IMR-90 (cell line): ENCODE results near the gene AOPEP. TPM values are rescaled to one million over a fixed set of nuclear protein-coding genes. Genes with fewer than 3 reads are reported as not detected.

Experiments used
- ATAC-seq: fragments of 200-7000 bp; cut with Tn5 transposase; 2 replicates; pipeline ENCODE4 v1.9.1; 2020; ENCODE audit warnings: low read depth, mild to moderate bottlenecking, moderate library complexity
- Bru-seq: library from RNA; stranded (reverse); fragments of 400-500 nt; gene quantifications from one replicate; lab custom pipeline; 2021; lab: Mats Ljungman, UMichigan
- BruChase-seq, 2 experiments: library from RNA; stranded (reverse); fragments of 400-500 nt; gene quantifications; one replicate each; lab custom pipeline; 2021; lab: Mats Ljungman, UMichigan
- BruUV-seq: library from RNA; stranded (reverse); fragments of 400-500 nt; replicated peaks from 2 replicates; lab custom pipeline; 2021; lab: Mats Ljungman, UMichigan
- CTCF ChIA-PET: fragments of 300-600 bp; formaldehyde crosslinking; extraction: SDS; loops from one replicate; lab custom pipeline; 2021; ENCODE audit warnings: antibody characterized with exemption; lab: Yijun Ruan, JAX
- POLR2A ChIA-PET: fragments of 300-600 bp; sonication (Branson Sonifier 250); formaldehyde crosslinking; loops from one replicate; lab custom pipeline; 2022; ENCODE audit warnings: antibody characterized with exemption; ENCODE audit not compliant: unreplicated experiment; lab: Charles Lee
- DNase-seq: peaks from one replicate; pipeline ENCODE4 v3.0.0; 2013
- H2AFZ ChIP-seq: replicated peaks from 2 replicates; pipeline ENCODE3; 2013; ENCODE audit warnings: low read length, mild to moderate bottlenecking; ENCODE audit not compliant: poor library complexity
- H2AK5ac ChIP-seq: 2 replicates; pipeline ENCODE4 v1.6.1; 2013; ENCODE audit warnings: low read depth, low read length, inconsistent platforms
- H2AK9ac ChIP-seq: replicated peaks from 2 replicates; pipeline ENCODE3; 2013; ENCODE audit warnings: mild to moderate bottlenecking, low read depth, low read length, moderate library complexity; ENCODE audit not compliant: poor library complexity
- H2BK120ac ChIP-seq: 2 replicates; pipeline ENCODE4 v1.6.1; 2013; ENCODE audit warnings: low read depth, low read length, inconsistent platforms
- H2BK15ac ChIP-seq: 3 replicates; pipeline ENCODE4 v1.6.1; 2013; ENCODE audit warnings: low read depth, low read length, inconsistent platforms
- H2BK20ac ChIP-seq: 2 replicates; pipeline ENCODE4 v1.6.1; 2013; ENCODE audit warnings: low read depth, mild to moderate bottlenecking, inconsistent platforms, low read length, moderate library complexity
- H2BK5ac ChIP-seq: 2 replicates; pipeline ENCODE4 v1.6.1; 2013; ENCODE audit warnings: mild to moderate bottlenecking, low read depth, low read length, inconsistent platforms; ENCODE audit not compliant: poor library complexity, severe bottlenecking
- H3K14ac ChIP-seq: replicated peaks from 2 replicates; pipeline ENCODE4 v1.6.1; 2013; ENCODE audit warnings: low read depth, low read length, inconsistent platforms
- H3K18ac ChIP-seq: 2 replicates; pipeline ENCODE4 v1.6.1; 2013; ENCODE audit warnings: low read depth, low read length, control low read depth
- H3K23ac ChIP-seq: 2 replicates; pipeline ENCODE4 v1.6.1; 2013; ENCODE audit warnings: low read depth, low read length, inconsistent platforms
- H3K27ac ChIP-seq: 2 replicates; pipeline ENCODE4 v1.5.1; 2013; ENCODE audit warnings: mild to moderate bottlenecking, control low read depth, low read length; ENCODE audit not compliant: insufficient read depth
- H3K27me3 ChIP-seq: 2 replicates; pipeline ENCODE4 v1.6.1; 2013; ENCODE audit warnings: low read length; ENCODE audit not compliant: control insufficient read depth, insufficient read depth
- H3K36me3 ChIP-seq: 2 replicates; pipeline ENCODE4 v1.6.1; 2013; ENCODE audit warnings: low read length, mixed read lengths; ENCODE audit not compliant: control insufficient read depth, insufficient read depth
- H3K4ac ChIP-seq: 2 replicates; pipeline ENCODE4 v1.6.1; 2013; ENCODE audit warnings: low read depth, low read length, inconsistent platforms
- H3K4me1 ChIP-seq: 2 replicates; pipeline ENCODE4 v1.6.1; 2013; ENCODE audit warnings: low read length, mixed read lengths; ENCODE audit not compliant: control insufficient read depth, insufficient read depth
- H3K4me2 ChIP-seq: 2 replicates; pipeline ENCODE4 v1.6.1; 2013; ENCODE audit warnings: low read depth, mild to moderate bottlenecking, control low read depth, low read length, moderate library complexity
- H3K4me3 ChIP-seq: 2 replicates; pipeline ENCODE4 v1.5.1; 2013; ENCODE audit warnings: low read depth, mild to moderate bottlenecking, control low read depth, low read length, moderate library complexity; ENCODE audit not compliant: insufficient read depth
- H3K56ac ChIP-seq: 2 replicates; pipeline ENCODE4 v1.6.1; 2013; ENCODE audit warnings: low read length, inconsistent platforms; ENCODE audit not compliant: insufficient read depth; ENCODE audit errors: extremely low read depth
- H3K79me1 ChIP-seq, 2 experiments: 2 replicates each; pipeline ENCODE4 v1.6.1; 2013; ENCODE audit warnings: low read length in 2 of 2, inconsistent platforms in 1 of 2, low read depth in 1 of 2
- H3K9ac ChIP-seq: 2 replicates; pipeline ENCODE4 v1.6.1; 2013; ENCODE audit warnings: low read depth, low read length, control low read depth
- H3K9me1 ChIP-seq: 2 replicates; pipeline ENCODE4 v1.6.1; 2013; ENCODE audit warnings: low read length, inconsistent platforms; ENCODE audit not compliant: insufficient read depth
- H3K9me3 ChIP-seq: 2 replicates; pipeline ENCODE4 v1.6.1; 2013; ENCODE audit warnings: low read length; ENCODE audit not compliant: control insufficient read depth, insufficient read depth
- H4K20me1 ChIP-seq: 2 replicates; pipeline ENCODE4 v1.6.1; 2013; ENCODE audit warnings: low read length, inconsistent platforms; ENCODE audit not compliant: insufficient read depth
- H4K5ac ChIP-seq: 2 replicates; pipeline ENCODE4 v1.6.1; 2013; ENCODE audit warnings: mild to moderate bottlenecking, low read depth, low read length, control low read depth
- H4K8ac ChIP-seq, 2 experiments: 2 replicates each; pipeline ENCODE4 v1.6.1; 2013; ENCODE audit warnings: low read depth in 2 of 2, low read length in 2 of 2, control low read depth in 1 of 2, inconsistent platforms in 1 of 2
- H4K91ac ChIP-seq: 2 replicates; pipeline ENCODE4 v1.6.1; 2013; ENCODE audit warnings: low read depth, low read length, inconsistent platforms; ENCODE audit not compliant: insufficient read depth
- BHLHE40 ChIP-seq: fragments of 150-350 bp; IDR thresholded peaks from 2 replicates; pipeline ENCODE4 v1.6.1; 2016; ENCODE audit warnings: mild to moderate bottlenecking, low read depth, low read length
- CHD1 ChIP-seq: IDR thresholded peaks from 2 replicates; pipeline ENCODE4 v1.6.1; 2012; ENCODE audit warnings: low read depth, low read length, improper control_type of control experiment
- FOS ChIP-seq: fragments of 150-350 bp; IDR thresholded peaks from 2 replicates; pipeline ENCODE4 v1.6.1; 2016; ENCODE audit warnings: low read depth, low read length
- MAFK ChIP-seq: IDR thresholded peaks from 2 replicates; pipeline ENCODE4 v1.6.1; 2012; ENCODE audit warnings: low read depth, low read length, improper control_type of control experiment
- MXI1 ChIP-seq: IDR thresholded peaks from 2 replicates; pipeline ENCODE4 v1.6.1; 2012; ENCODE audit warnings: low read depth, mild to moderate bottlenecking, low read length, moderate library complexity, borderline replicate concordance
- POLR2A ChIP-seq: IDR thresholded peaks from 2 replicates; pipeline ENCODE4 v1.6.1; 2012; ENCODE audit warnings: mild to moderate bottlenecking, low read depth, low read length
- RCOR1 ChIP-seq: IDR thresholded peaks from 2 replicates; pipeline ENCODE4 v1.6.1; 2012; ENCODE audit warnings: mild to moderate bottlenecking, low read length, improper control_type of control experiment; ENCODE audit not compliant: insufficient replicate concordance
- RFX5 ChIP-seq: IDR thresholded peaks from 2 replicates; pipeline ENCODE4 v1.8.0; 2012; ENCODE audit warnings: low read depth, mild to moderate bottlenecking, low read length, moderate library complexity
- SMC3 ChIP-seq: fragments of 150-350 bp; IDR thresholded peaks from 2 replicates; pipeline ENCODE4 v1.6.1; 2016; ENCODE audit warnings: low read depth, mild to moderate bottlenecking, antibody characterized with exemption, low read length, moderate library complexity
- WGBS, 2 experiments: methylation state at CpG; one replicate each; pipeline versions ENCODE4 v1.1.5 to v1.1.7; 2013; ENCODE audit warnings: missing lambda C conversion rate in 2 of 2; ENCODE audit not compliant: insufficient read length in 1 of 2; ENCODE audit errors: extremely low coverage in 2 of 2; 5-methylcytosine and 5-hydroxymethylcytosine counted together
- dilution Hi-C: fragments of 300-500 bp; cut with HindIII; formaldehyde crosslinking; loops from one replicate; pipeline ENCODE4 v1.14.3; 2018; ENCODE audit warnings: low sequenced_read_pairs; ENCODE audit not compliant: unreplicated experiment
- in situ Hi-C: fragments of 300-500 bp; cut with MboI; formaldehyde crosslinking; loops from 3 replicates; pipeline ENCODE4 v1.14.3; 2019; ENCODE audit warnings: low sequenced_read_pairs, inconsistent platforms, mixed read lengths
- intact Hi-C: fragments of 100-400 bp; cut with micrococcal nuclease; formaldehyde crosslinking; loops from 2 replicates; pipeline ENCODE4 v1.10.0; 2022
- long read RNA-seq: library from polyadenylated mRNA; unstranded; transcript quantifications from one replicate; pipeline ENCODE4 v2.0.0, GENCODE V29; 2021; ENCODE audit not compliant: unreplicated experiment
- polyA plus RNA-seq, 3 experiments: library from polyadenylated mRNA; depleted of rRNA; stranded (reverse); fragments of >200 nt; gene quantifications; 2 replicates each; pipeline ENCODE4 v1.2.3, GENCODE V29; 2012; ENCODE audit warnings: low replicate concordance in 1 of 3
- total RNA-seq: library from RNA; depleted of rRNA; stranded (reverse); fragments of >200 nt; gene quantifications from 2 replicates; pipeline ENCODE4 v1.2.3, GENCODE V29; 2012; rRNA removed
- TF ChIP-seq, protein P1 (sequence below): fragments of 150-350 bp; IDR thresholded peaks from 2 replicates; pipeline ENCODE4 v1.6.1; 2017; ENCODE audit warnings: mild to moderate bottlenecking, antibody characterized with exemption, low read length, low read depth

AOPEP gene, protein sequence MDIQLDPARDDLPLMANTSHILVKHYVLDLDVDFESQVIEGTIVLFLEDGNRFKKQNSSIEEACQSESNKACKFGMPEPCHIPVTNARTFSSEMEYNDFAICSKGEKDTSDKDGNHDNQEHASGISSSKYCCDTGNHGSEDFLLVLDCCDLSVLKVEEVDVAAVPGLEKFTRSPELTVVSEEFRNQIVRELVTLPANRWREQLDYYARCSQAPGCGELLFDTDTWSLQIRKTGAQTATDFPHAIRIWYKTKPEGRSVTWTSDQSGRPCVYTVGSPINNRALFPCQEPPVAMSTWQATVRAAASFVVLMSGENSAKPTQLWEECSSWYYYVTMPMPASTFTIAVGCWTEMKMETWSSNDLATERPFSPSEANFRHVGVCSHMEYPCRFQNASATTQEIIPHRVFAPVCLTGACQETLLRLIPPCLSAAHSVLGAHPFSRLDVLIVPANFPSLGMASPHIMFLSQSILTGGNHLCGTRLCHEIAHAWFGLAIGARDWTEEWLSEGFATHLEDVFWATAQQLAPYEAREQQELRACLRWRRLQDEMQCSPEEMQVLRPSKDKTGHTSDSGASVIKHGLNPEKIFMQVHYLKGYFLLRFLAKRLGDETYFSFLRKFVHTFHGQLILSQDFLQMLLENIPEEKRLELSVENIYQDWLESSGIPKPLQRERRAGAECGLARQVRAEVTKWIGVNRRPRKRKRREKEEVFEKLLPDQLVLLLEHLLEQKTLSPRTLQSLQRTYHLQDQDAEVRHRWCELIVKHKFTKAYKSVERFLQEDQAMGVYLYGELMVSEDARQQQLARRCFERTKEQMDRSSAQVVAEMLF
- 38.7 and 38.9 TPM in 2 replicates for total RNA-seq
- polyA plus RNA-seq (2012; rRNA removed): 34.9 and 38.1 TPM in 2 replicates
- 23.1 and 34.2 TPM in 2 replicates for polyA plus RNA-seq (2012; cell fraction: cytosol; rRNA removed)
- polyA plus RNA-seq (2012; cell fraction: nucleus; rRNA removed; ENCODE audit: low replicate concordance): 40.9 and 77.9 TPM in 2 replicates
- percentile 92 among the genes with signal in this experiment for Bru-seq, nascent RNA
- BruChase-seq, experiment 1, labeled RNA remaining after a 6-hour chase: percentile 82 among the genes with signal in this experiment
- BruChase-seq, experiment 2, labeled RNA remaining after a 2-hour chase: percentile 83 among the genes with signal in this experiment
- long read RNA-seq, partial matches to known transcripts: 3 of 38 reads
- long read RNA-seq, other reads (novel, unspliced or antisense): 27 of 38 reads

DNA sequence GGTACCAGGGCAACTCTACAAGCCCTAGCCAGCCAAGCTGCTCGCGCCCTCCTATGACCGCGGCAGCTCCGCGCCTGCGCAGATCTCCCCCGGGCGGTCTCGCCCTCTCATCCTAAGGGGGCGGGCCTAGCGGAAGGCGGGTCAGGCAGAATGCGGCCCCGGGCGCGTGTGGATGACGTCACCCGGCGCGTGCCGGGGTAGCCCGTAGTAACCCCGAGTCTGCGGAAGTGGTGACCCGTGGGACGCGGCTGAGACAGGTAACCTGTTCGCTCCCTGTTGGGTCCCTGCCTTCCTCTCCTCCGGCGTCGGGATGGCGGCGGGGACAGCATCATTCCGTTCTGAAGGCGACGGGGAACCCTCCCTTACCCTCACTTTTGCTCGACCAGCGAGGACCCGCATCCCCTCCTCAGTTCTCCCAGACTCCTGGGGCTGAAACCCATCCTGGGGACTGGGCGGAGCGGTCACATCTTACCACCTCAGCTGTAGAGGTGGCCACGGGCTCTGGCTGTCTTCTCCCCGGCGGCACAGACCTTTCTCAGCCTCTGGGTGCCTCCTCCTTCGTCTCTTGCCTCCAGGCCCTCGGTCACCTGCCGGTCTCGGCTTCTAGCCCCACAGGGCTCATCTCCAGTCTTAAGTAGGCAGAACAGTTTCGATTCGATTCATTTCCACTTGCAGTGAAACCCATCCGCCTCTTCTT, at the start of gene AOPEP:
Gene AOPEP (plus strand): TSS at position 205 of the 697 bp plus-strand sequence. CDS start 33,085 bp downstream, outside the sequence.
- in situ Hi-C loops: no loop called here
- Histone ChIP-seq H2AFZ (peak within 1 kb of the TSS; percentile 99), H2BK5ac (peak within 1 kb of the TSS; percentile 69), H3K56ac (peak within 1 kb of the TSS; percentile 46), H3K14ac (peak within 1 kb of the TSS; percentile 91), H3K27ac (peak within 1 kb of the TSS; percentile 91), H4K8ac (peak within 1 kb of the TSS; percentile 99), H3K9me3 (no peaks in the 10 kb centered on the region), H2BK20ac (no peak within 1 kb of the TSS), H3K18ac (peak within 1 kb of the TSS; percentile 70), H2AK9ac (peak within 1 kb of the TSS; percentile 84), H3K9me1 (peaks cover 9% of the 10 kb centered on the region), H3K79me1 (peaks cover 18 to 29% of the 10 kb centered on the region in 2 experiments), H3K9ac (peak within 1 kb of the TSS; percentile 92), H4K5ac (peak within 1 kb of the TSS; percentile 96), H3K4me3 (peak within 1 kb of the TSS; percentile 99), H4K20me1 (no peaks in the 10 kb centered on the region), H3K4me1 (no peaks in the 10 kb centered on the region), H3K36me3 (no peaks in the 10 kb centered on the region), H4K91ac (peak within 1 kb of the TSS; percentile 53; the same call in 1 of the 2 replicates), H2AK5ac (peak within 1 kb of the TSS; percentile 56), H3K4me2 (peak within 1 kb of the TSS; percentile 98), H3K23ac (peak within 1 kb of the TSS; percentile 74), H3K4ac (peak within 1 kb of the TSS; percentile 77), H2BK15ac (peak within 1 kb of the TSS; percentile 15; the same call in 1 of the 3 replicates), H2BK120ac (peak within 1 kb of the TSS; percentile 39; the same call in 1 of the 2 replicates), H3K27me3 (no peaks in the 10 kb centered on the region)
- BruUV-seq: TSS peak; percentile 74
- intact Hi-C loops: no loop called here
- ChIA-PET POLR2A (no interaction called here), CTCF (interaction anchor here (0.6 to 0.9 kb wide), 3 partner anchors 21 to 45 kb away, joined by 3 to 7 read pairs (median 5); no protein-coding TSS in a partner anchor)
- DNase-seq: peak; percentile 93
- peak; percentile 100 for ATAC-seq
- dilution Hi-C loops: no loop called here
- 0% methylated on average over 23 of the region's 52 CpGs; no CpG with 5 or more reads in 1 of the 2 experiments for WGBS, 2 experiments
- TF ChIP-seq MAFK: no peak
- TF ChIP-seq POLR2A: peak; percentile 77
- TF ChIP-seq RCOR1: no peak
- peak; percentile 99 for TF ChIP-seq BHLHE40
- peak; percentile 41; the same call in 1 of the 2 replicates for TF ChIP-seq FOS
- peak; percentile 1; the same call in 1 of the 2 replicates for TF ChIP-seq SMC3
- peak; percentile 86; the same call in 1 of the 2 replicates for TF ChIP-seq MXI1
- TF ChIP-seq, protein P1, sequence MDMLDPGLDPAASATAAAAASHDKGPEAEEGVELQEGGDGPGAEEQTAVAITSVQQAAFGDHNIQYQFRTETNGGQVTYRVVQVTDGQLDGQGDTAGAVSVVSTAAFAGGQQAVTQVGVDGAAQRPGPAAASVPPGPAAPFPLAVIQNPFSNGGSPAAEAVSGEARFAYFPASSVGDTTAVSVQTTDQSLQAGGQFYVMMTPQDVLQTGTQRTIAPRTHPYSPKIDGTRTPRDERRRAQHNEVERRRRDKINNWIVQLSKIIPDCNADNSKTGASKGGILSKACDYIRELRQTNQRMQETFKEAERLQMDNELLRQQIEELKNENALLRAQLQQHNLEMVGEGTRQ: peak; percentile 84
- no peak for TF ChIP-seq RFX5
- no peak for TF ChIP-seq CHD1
